Activated CD4-positive, alpha-beta T cell treated with anti-CD3 and anti-CD28 coated beads for 4 hours (primary cell): Measurements from ENCODE around the gene KLHL9.

ENCODE experiments used
- DNase-seq, 2 donors: peaks; one replicate each; pipeline ENCODE4 v3.0.0-alpha.2; 2020

The KLHL9 gene

DNA sequence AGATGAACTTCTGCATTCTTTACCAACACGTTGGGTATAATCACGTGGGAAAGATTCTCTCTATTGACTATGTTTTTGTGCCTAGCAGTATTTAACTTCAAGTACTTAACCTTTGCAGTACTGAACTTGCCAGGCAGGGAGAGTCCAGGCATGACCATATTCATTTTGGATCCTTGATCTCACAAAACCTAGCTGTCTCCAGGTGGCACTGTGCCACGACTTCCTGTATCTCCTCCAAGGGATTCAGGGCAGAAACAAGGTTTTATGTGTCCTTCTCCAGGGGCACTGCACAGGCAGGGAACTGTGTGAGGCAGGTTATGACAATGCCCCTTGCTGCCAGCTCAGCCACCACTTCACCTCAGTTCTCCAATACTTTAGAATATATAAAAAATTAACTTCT lies 18.3 kb downstream of the KLHL9 start:
- DNase-seq, result no peak

DNA sequence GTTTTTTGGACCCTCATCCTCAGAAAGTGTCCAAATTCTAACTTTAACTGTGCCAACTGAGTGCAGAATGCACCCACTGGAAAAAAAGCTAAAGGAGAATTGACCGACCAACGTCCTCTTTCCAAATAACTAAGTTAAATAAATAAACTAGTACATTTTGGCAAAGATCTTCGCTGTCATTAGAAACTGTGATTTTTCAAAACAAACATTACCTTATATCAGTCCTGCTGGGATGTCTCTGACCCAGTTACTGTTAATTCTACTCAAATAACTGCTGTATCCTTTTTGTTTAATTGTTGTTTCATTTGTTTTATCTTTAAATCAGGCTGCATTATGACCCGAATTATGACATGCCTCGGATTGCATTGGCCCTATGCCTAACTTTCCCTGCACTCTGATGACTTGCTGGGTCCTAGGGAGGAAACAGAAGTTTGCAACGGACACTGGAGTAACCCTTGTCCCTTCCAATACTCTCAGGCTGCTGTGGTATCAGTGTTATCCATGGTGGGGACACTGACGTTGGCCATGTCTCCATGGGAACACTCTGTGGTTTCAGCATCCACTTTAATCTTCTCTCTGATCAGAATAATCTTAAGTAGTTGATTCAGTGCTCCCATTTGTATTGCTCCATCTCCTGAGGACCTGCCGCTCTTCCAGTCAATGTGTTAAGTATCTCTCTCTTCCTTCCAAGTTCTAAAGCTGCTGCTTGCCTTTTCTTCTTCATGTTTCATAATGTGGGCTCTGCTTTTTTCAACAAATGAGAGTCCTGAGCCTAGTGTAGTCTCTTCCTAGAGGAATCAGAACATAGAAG lies 19.0 kb downstream of the KLHL9 start:
- no peak for DNase-seq

DNA sequence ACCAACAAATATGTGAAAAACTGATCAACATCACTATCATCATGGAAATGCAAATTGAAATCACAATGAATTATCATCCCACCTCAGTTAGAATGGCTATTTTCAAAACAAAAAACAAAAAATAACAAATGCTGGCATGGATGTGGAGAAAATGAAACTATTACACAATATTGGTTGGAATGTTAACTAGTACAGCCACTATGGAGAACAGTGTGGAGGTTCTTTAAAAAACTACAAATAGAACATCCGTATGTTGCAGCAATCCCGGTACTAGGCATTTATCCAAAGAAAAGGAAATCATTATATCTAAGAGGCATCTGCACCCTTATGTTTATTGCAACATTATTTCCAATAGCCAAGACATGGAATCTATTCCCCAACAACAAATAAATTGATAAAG lies 21.1 kb downstream of the KLHL9 start:
- no peak for DNase-seq

DNA sequence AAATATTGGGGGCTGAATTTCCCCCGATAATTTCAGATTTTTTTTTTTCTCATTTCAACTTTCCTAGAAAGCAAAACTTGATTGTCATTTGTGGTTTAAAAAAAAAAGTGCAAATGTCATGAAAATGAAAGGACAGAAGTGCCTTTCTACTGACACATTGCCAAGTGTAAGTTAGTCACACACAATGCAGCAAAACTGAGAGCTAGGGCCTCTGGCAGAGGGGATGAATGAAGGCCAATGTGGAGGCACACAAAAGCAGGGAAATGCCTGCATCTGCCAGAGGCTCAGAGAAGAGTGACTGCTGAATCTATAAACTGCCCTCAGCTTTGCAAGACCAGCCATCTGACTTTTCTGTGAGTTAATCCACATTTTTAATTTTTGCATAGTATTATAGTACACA lies 23.3 kb downstream of the KLHL9 start:
- no peak for DNase-seq

DNA sequence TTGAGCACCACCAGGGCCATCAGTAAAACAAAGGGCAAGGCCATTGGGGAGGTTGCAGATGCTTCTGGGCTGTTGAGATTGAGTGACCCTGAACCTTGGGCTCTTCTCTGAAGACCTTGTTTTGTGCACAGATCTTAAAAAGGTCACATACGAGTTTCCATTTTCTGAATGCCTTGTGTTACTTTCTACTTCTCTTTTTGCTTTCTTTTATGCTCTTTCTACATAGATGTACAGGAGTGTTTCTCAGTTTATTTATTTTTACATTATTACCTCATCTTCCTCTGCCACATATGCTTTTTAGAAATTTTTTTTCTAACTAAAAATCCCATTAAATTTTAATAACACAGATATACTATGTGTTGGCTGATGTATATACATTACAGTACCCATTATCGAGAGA lies 30.0 kb downstream of the KLHL9 start, which contains the start of gene IFNA5:
Gene IFNA5 (minus strand): TSS at position 101 of the 400 bp plus-strand sequence. CDS start 57 bp downstream, at position 44.
- no peak for DNase-seq

DNA sequence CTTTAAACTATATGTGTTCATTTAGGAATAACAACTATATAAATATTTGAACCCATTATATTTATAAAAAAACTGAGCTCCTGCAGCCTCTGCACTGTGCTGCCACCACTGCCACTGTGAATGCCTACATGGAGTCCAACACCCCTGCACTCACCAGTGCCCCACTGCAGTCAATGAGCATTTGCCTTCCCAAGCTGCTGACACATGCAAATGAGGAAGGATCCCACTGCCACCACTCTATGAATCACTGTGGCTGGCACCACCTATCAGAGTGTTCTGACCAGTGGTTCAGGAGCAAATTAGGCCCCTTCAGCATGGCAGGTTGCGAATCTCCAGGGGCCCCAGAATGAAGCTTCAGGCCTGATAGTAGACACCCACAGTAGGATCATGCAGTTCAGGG lies 39.2 kb downstream of the KLHL9 start:
- no peak for DNase-seq

DNA sequence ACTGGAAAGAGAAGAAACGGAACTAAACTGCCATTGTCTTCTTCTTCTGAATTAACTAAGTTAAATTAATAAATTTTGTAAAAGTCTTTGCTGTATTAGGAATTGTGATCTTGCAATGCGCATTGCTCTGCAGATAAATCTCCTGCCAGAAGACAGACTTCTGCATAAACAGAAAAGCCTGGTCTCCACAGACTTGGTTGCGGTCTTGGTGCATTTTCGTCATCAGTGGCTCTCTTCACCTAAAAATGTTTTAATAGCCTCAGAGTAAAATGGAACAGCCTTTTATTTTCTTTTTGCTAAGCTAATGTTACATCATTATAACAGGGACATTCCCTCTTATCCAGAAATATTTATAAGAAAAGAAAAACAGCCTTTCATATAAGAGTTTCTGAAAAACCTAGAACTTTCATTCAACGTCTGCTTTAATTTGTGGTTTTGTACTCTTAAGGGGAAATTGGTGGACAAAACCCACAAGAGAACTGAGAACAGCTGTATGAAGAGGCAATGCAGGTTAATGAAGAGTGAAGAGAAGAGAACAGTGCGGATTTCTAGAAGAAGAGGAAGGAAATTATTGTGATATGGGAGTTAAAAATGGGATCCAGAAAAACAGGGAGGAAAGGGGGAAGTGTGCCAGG lies 40.2 kb downstream of the KLHL9 start:
- DNase-seq, result no peak

DNA sequence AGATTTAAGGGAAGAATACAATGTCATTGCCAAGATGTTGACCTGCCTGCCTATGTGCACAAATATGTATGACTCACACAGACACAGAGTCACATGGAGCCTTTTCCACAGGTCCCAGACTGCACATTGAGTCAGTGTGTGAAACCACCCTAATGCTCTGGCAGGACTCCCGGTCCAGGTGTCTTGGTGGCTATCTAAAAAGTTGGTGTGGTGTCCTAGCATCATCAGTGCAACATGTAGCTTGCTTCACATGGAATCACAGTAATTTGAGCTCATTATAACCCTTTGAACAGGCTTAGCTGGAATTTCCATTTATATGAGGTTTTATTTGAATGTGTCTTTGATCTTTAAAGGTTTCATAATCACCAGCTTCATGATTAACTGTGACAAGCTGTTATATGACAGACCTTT lies 40.8 kb downstream of the KLHL9 start:
- no peak for DNase-seq

DNA sequence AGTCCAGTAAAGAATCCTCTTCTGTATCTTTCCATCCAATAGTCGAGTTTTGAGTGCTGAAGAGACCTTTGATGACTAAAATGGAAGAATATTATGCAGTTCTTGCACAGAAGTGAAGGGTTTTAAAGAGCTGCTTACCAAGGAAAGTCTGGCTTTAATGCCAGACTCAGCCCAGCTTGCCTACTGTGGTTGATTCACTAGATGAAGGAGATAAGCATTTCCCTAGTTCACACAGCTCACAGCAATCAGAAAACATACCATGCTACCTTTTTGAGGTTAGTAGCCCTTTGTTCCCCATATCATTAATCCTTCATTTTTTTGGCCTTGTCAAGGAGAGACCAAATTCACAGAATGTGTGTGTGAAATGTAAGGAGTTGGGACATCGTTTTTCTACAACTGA lies 45.4 kb downstream of the KLHL9 start:
- no peak for DNase-seq

DNA sequence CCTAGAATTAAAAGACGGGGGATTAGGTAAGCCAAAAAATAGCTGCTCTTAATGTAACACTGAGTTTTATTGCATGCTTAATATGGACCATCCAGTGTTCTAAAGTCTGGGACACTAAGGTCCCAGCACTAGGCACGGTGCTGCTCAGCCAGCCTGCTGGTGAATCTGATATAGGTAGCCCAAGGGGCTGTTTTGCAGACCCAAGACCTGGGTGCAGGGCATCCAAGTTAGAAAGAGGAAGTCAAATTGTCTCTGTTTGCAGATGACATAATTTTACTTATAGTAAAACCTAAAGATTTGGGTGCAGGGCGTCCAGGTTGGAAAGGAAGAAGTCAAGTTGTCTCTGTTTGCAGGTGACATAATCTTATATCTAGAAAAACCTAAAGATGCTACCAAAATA lies 47.9 kb downstream of the KLHL9 start:
- no peak for DNase-seq

DNA sequence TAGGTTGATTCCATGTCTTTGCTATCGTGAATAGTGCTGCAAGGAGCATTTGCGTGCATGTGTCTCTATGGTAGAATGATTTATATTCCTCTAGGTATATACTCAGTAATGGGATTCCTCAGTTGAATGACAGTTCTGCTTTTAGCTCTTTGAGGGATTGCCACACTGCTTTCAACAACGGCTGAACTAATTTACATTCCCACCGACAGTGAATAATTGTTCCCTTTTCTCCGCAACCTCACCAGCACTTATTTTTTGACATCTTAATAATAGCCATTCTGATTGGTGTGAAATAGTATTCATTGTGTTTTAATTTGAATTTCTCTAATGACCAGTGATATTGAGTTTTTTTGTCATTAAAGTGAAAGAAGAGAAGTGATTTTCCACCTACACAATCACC lies 48.5 kb downstream of the KLHL9 start:
- no peak for DNase-seq

DNA sequence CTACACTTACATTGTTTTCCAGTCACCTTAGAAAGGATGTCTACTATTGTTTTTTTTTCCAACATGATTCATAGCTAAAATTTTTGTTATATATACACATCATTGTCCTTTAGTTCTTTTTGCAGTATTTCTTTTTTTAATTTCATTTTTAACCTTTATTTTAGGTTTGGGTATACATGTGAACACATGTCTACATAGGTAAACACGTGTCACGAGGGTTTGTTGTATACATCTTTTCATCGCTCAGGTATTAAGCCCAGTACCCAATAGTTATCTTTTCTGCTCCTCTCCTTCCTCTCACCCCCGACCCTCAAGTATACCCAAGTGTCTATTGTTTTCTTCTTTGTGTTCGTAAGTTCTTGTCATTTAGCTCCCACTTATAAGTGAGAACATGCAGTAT lies 49.1 kb downstream of the KLHL9 start:
- no peak for DNase-seq

DNA sequence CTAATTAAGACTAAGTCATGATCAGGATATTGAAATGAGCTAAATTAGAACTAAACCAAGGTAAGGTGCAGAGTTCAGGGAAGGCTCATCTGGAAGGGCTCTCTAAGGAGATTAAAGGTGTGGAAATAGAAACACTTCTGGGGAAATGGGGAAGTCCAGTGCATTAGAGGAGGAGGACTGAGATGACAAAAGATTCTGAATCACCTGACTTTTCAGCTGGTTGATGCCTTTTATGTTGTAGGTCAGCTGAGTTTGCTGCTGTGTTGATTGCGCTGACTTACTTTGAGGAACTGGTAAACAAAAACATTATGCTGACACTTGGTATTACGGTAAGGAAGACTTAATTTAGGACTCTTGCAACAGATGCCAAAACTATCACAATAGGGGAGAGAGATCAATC lies 53.9 kb downstream of the KLHL9 start:
- no peak for DNase-seq
